ENCODE measurements around the gene PPARG.

PPARG gene

GRCh38 chr3:12288182-12289129 lies at the start of gene PPARG:
Gene PPARG, plus strand, starts transcription at chr3:12289070. Its CDS starts 90,642 bp downstream, at chr3:12379712.
- no peaks in the 10 kb centered on the region for H3K4me1 ChIP-seq (ENCODE audit: insufficient read depth, insufficient read length)
- peak within 1 kb of the TSS; percentile 78 for H3K9ac ChIP-seq (ENCODE audit: insufficient read length, low read depth)
- no peak for DNase-seq (ENCODE audit: low read depth, low spot score)
- H3K4me3 ChIP-seq (ENCODE audit: insufficient read length, low read depth), result peak within 1 kb of the TSS; percentile 80
- TF ChIP-seq ZNF274 (IDR thresholded peaks at IDR 0.05; ENCODE audit: low read depth, low read length), result no peak
- TF ChIP-seq YY1 (IDR thresholded peaks at IDR 0.05; ENCODE audit: insufficient read depth, insufficient read length), result no peak
- no peak for TF ChIP-seq SUZ12 (IDR thresholded peaks at IDR 0.05; ENCODE audit: extremely low read depth, insufficient read depth, insufficient read length)
- no peaks in the 10 kb centered on the region for H3K36me3 ChIP-seq (ENCODE audit: insufficient read depth, insufficient read length, low read length)
- H3K9me3 ChIP-seq (ENCODE audit: insufficient read depth, low read length), result no peaks in the 10 kb centered on the region
- peaks cover 55% of the 10 kb centered on the region for H3K27me3 ChIP-seq (ENCODE audit: insufficient read depth, insufficient read length)

DNA sequence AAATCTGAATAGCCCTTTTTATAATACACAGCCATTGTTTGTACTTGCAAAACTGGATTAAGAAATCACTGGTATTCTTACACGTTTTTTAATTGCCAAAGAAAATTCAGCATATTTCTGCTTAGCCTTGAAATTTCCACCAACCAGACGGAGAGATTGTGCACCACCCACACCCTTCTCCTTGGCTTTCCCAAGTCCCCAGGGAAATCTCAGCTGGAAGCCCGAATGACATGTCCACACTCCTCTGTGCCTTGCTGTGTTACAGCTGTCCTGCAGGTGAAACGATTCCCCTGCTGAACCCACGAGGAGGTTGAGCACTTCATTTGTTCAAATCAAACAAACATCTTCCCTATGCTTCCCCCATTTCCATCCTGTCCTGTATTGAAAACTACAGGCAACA lies 49.6 kb upstream of the PPARG start:
- Histone ChIP-seq H3K27me3 (ENCODE audit: insufficient read depth, insufficient read length) (no peaks in the 10 kb centered on the region), H3K9me3 (ENCODE audit: insufficient read depth, low read length) (no peaks in the 10 kb centered on the region), H3K4me3 (ENCODE audit: insufficient read length, low read depth) (no peak overlapping the region), H3K9ac (ENCODE audit: insufficient read length, low read depth) (no peak overlapping the region), H3K36me3 (ENCODE audit: insufficient read depth, insufficient read length, low read length) (no peaks in the 10 kb centered on the region), H3K4me1 (ENCODE audit: insufficient read depth, insufficient read length) (no peaks in the 10 kb centered on the region)
- DNase-seq (ENCODE audit: low read depth, low spot score), result no peak
- TF ChIP-seq YY1 (IDR thresholded peaks at IDR 0.05; ENCODE audit: insufficient read depth, insufficient read length) (no peak), ZNF274 (IDR thresholded peaks at IDR 0.05; ENCODE audit: low read depth, low read length) (no peak), SUZ12 (IDR thresholded peaks at IDR 0.05; ENCODE audit: extremely low read depth, insufficient read depth, insufficient read length) (no peak)

DNA sequence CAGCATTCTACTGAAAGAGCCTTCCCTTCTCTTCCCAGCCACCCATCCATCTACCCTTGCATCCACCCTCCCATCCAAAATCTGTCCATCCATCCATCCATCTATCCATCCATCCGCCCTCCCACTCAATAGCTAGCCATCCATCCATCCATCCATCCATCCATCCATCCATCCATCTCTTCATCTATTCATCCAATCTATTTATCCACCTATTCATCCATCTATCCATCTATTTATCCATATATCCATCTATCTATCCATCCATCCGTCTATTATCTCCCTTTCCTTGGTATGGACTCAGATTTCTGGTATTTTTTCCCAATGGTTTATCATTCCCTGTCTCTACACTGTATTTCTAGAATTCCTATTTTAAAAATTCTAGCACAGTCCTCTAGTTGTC lies 46.1 kb upstream of the PPARG start:
- H3K9me3 ChIP-seq (ENCODE audit: insufficient read depth, low read length), result no peaks in the 10 kb centered on the region
- no peak overlapping the region for H3K4me3 ChIP-seq (ENCODE audit: insufficient read length, low read depth)
- no peaks in the 10 kb centered on the region for H3K4me1 ChIP-seq (ENCODE audit: insufficient read depth, insufficient read length)
- no peak for DNase-seq (ENCODE audit: low read depth, low spot score)
- no peaks in the 10 kb centered on the region for H3K36me3 ChIP-seq (ENCODE audit: insufficient read depth, insufficient read length, low read length)
- no peak overlapping the region for H3K9ac ChIP-seq (ENCODE audit: insufficient read length, low read depth)
- H3K27me3 ChIP-seq (ENCODE audit: insufficient read depth, insufficient read length), result no peaks in the 10 kb centered on the region
- TF ChIP-seq ZNF274 (IDR thresholded peaks at IDR 0.05; ENCODE audit: low read depth, low read length), result no peak
- TF ChIP-seq SUZ12 (IDR thresholded peaks at IDR 0.05; ENCODE audit: extremely low read depth, insufficient read depth, insufficient read length), result no peak
- TF ChIP-seq YY1 (IDR thresholded peaks at IDR 0.05; ENCODE audit: insufficient read depth, insufficient read length), result no peak

DNA sequence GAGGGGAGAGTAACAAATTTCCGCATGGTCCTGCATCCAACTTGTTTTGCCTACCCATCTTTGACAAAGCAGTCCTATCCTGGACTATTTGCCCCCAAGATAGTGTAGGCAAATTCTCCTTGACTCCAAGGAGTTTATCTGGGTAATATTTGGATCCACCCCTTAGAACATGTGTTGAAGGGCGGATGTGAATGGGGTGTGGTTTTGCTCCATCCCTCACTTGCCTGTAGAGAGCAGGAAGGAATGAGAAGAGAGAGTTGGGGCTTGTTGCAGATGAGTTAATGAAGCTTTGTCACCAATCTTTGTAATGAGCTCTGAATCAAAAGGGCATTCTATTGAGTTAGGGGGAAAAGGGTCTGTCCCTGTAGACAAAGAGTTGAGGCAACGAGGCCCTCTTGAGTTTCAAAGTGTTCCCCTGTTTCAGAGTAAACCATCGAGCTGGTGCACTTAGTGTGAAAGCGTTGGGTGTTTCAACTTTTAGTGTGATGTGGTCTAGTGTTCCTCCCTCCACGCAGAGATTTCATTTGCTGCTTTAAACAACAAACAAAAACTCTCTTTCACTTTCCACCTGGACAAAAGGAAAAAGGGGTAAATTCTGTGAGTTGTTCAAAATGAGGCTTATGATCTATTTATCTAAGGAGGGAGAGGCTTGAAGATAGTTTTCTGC lies 42.2 kb upstream of the PPARG start:
- TF ChIP-seq SUZ12 (IDR thresholded peaks at IDR 0.05; ENCODE audit: extremely low read depth, insufficient read depth, insufficient read length) (no peak), YY1 (IDR thresholded peaks at IDR 0.05; ENCODE audit: insufficient read depth, insufficient read length) (no peak), ZNF274 (IDR thresholded peaks at IDR 0.05; ENCODE audit: low read depth, low read length) (no peak)
- H3K4me1 ChIP-seq (ENCODE audit: insufficient read depth, insufficient read length), result no peaks in the 10 kb centered on the region
- no peaks in the 10 kb centered on the region for H3K27me3 ChIP-seq (ENCODE audit: insufficient read depth, insufficient read length)
- DNase-seq (ENCODE audit: low read depth, low spot score), result no peak
- no peak overlapping the region for H3K9ac ChIP-seq (ENCODE audit: insufficient read length, low read depth)
- H3K4me3 ChIP-seq (ENCODE audit: insufficient read length, low read depth), result no peak overlapping the region
- H3K36me3 ChIP-seq (ENCODE audit: insufficient read depth, insufficient read length, low read length), result no peaks in the 10 kb centered on the region
- peaks cover 9% of the 10 kb centered on the region; the same call in 1 of the 2 replicates for H3K9me3 ChIP-seq (ENCODE audit: insufficient read depth, low read length)

- TF ChIP-seq ZNF274 (IDR thresholded peaks at IDR 0.05; ENCODE audit: low read depth, low read length), result no peak
- TF ChIP-seq YY1 (IDR thresholded peaks at IDR 0.05; ENCODE audit: insufficient read depth, insufficient read length), result no peak
- TF ChIP-seq SUZ12 (IDR thresholded peaks at IDR 0.05; ENCODE audit: extremely low read depth, insufficient read depth, insufficient read length), result no peak
- DNase-seq (ENCODE audit: low read depth, low spot score), result no peak
These were observed 41.5 kb upstream of the PPARG start for GRCh38 chr3:12247411-12247810.

DNA sequence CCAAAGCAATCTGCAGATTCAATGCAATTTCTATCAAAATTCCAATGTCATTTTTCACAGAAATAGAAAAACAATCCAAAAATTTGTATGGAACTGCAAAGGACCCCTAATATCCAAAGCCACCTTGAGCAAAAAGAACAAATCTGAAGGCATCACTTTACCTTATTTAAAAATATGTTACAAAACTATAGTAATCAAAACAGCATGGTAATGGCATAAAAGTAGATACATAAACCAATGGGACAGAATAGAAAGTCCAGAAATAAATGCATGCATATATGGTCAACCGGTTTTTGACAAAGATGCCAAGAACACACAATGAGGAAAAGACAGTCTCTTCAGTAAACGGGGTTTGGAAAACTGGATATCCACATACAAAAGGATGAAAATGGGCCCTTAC lies 39.4 kb upstream of the PPARG start:
- Histone ChIP-seq H3K4me1 (ENCODE audit: insufficient read depth, insufficient read length) (no peaks in the 10 kb centered on the region), H3K4me3 (ENCODE audit: insufficient read length, low read depth) (no peak overlapping the region), H3K9me3 (ENCODE audit: insufficient read depth, low read length) (peaks cover 9% of the 10 kb centered on the region; the same call in 1 of the 2 replicates), H3K27me3 (ENCODE audit: insufficient read depth, insufficient read length) (no peaks in the 10 kb centered on the region), H3K9ac (ENCODE audit: insufficient read length, low read depth) (no peak overlapping the region), H3K36me3 (ENCODE audit: insufficient read depth, insufficient read length, low read length) (no peaks in the 10 kb centered on the region)
- TF ChIP-seq YY1 (IDR thresholded peaks at IDR 0.05; ENCODE audit: insufficient read depth, insufficient read length), result no peak
- no peak for TF ChIP-seq SUZ12 (IDR thresholded peaks at IDR 0.05; ENCODE audit: extremely low read depth, insufficient read depth, insufficient read length)
- no peak for TF ChIP-seq ZNF274 (IDR thresholded peaks at IDR 0.05; ENCODE audit: low read depth, low read length)
- DNase-seq (ENCODE audit: low read depth, low spot score), result no peak

More at GRCh38 chr3:12247411-12247810, 41.5 kb upstream of the PPARG start:
- peaks cover 9% of the 10 kb centered on the region; the same call in 1 of the 2 replicates for H3K9me3 ChIP-seq (ENCODE audit: insufficient read depth, low read length)
- H3K9ac ChIP-seq (ENCODE audit: insufficient read length, low read depth), result no peak overlapping the region
- no peaks in the 10 kb centered on the region for H3K27me3 ChIP-seq (ENCODE audit: insufficient read depth, insufficient read length)
- H3K36me3 ChIP-seq (ENCODE audit: insufficient read depth, insufficient read length, low read length), result no peaks in the 10 kb centered on the region
- H3K4me3 ChIP-seq (ENCODE audit: insufficient read length, low read depth), result no peak overlapping the region
- no peaks in the 10 kb centered on the region for H3K4me1 ChIP-seq (ENCODE audit: insufficient read depth, insufficient read length)

- TF ChIP-seq SUZ12 (IDR thresholded peaks at IDR 0.05; ENCODE audit: extremely low read depth, insufficient read depth, insufficient read length), result no peak
- no peak for TF ChIP-seq YY1 (IDR thresholded peaks at IDR 0.05; ENCODE audit: insufficient read depth, insufficient read length)
- no peak for TF ChIP-seq ZNF274 (IDR thresholded peaks at IDR 0.05; ENCODE audit: low read depth, low read length)
These were observed 36.0 kb upstream of the PPARG start for GRCh38 chr3:12252889-12253288.

More at GRCh38 chr3:12252889-12253288, 36.0 kb upstream of the PPARG start:
- H3K4me3 ChIP-seq (ENCODE audit: insufficient read length, low read depth), result no peak overlapping the region
- H3K27me3 ChIP-seq (ENCODE audit: insufficient read depth, insufficient read length), result no peaks in the 10 kb centered on the region
- H3K4me1 ChIP-seq (ENCODE audit: insufficient read depth, insufficient read length), result no peaks in the 10 kb centered on the region
- H3K9ac ChIP-seq (ENCODE audit: insufficient read length, low read depth), result no peak overlapping the region
- peaks cover 9% of the 10 kb centered on the region; the same call in 1 of the 2 replicates for H3K9me3 ChIP-seq (ENCODE audit: insufficient read depth, low read length)
- no peaks in the 10 kb centered on the region for H3K36me3 ChIP-seq (ENCODE audit: insufficient read depth, insufficient read length, low read length)
- no peak for DNase-seq (ENCODE audit: low read depth, low spot score)
